Heart left ventricle (tissue), 16 donors: ENCODE results near the gene ADARB1. TPM values are rescaled to one million over a fixed set of nuclear protein-coding genes. Genes with fewer than 3 reads are reported as not detected.

Experiments used
- ATAC-seq, 4 donors: fragments of 200-7000 bp; cut with Tn5 transposase; one replicate each; pipeline ENCODE4 v1.9.1; 2020 to 2022; ENCODE audit warnings: moderate library complexity in 4 of 4, mild to moderate bottlenecking in 3 of 4, moderate number of reproducible peaks in 1 of 4
- DNase-seq, 5 donors: peaks; one replicate each; pipeline ENCODE4 v3.0.0-alpha.2; 2020
- H3K27ac ChIP-seq, 12 donors: fragments of 200-600 bp; sonication (generic) in 4 of 12; one replicate each; pipeline versions ENCODE4 v1.5.0 to v1.8.0; 2016 to 2022; ENCODE audit warnings: mild to moderate bottlenecking in 2 of 12
- H3K27me3 ChIP-seq, 9 donors: fragments of 200-600 bp; sonication (generic) in 2 of 9; one replicate each; pipeline versions ENCODE4 v1.5.1 to v1.8.0; 2016 to 2022; ENCODE audit warnings: mild to moderate bottlenecking in 3 of 9
- H3K36me3 ChIP-seq, 9 donors: fragments of 200-600 bp; sonication (generic) in 2 of 9; one replicate each; pipeline versions ENCODE4 v1.5.0 to v1.8.0; 2018 to 2022; ENCODE audit warnings: mild to moderate bottlenecking in 2 of 9
- H3K4me1 ChIP-seq, 12 donors: fragments of 200-600 bp; sonication (generic) in 4 of 12; one replicate each; pipeline versions ENCODE4 v1.5.0 to v1.8.0; 2016 to 2022; ENCODE audit warnings: mild to moderate bottlenecking in 3 of 12
- H3K4me3 ChIP-seq, 12 donors: fragments of 200-600 bp; sonication (generic) in 4 of 12; one replicate each; pipeline versions ENCODE4 v1.5.0 to v1.8.0; 2017 to 2022; ENCODE audit warnings: mild to moderate bottlenecking in 9 of 12, moderate library complexity in 4 of 12
- H3K9me3 ChIP-seq, 12 donors: fragments of 200-600 bp; sonication (generic) in 4 of 12; one replicate each; pipeline versions ENCODE4 v1.5.0 to v1.8.0; 2016 to 2022; ENCODE audit warnings: mild to moderate bottlenecking in 1 of 12
- POLR2A ChIP-seq, 2 donors: fragments of 450-650 bp; IDR thresholded peaks; one replicate each; pipeline ENCODE4 v1.6.1; 2017; ENCODE audit warnings: antibody characterized with exemption in 2 of 2, mild to moderate bottlenecking in 2 of 2, moderate library complexity in 2 of 2
- WGBS, 4 donors: extraction: QIAGEN DNeasy Blood & Tissue Kit in 2 of 4; methylation state at CpG; one replicate each; pipeline versions ENCODE4 v1.1.5 to v1.1.7; 2013 to 2018; 5-methylcytosine and 5-hydroxymethylcytosine counted together
- intact Hi-C, 10 donors: fragments of 100-400 bp; cut with DNase I; formaldehyde crosslinking; loops; one replicate each; pipeline versions ENCODE4 v1.11.1 to v1.14.2; 2022
- polyA plus RNA-seq, 2 donors: library from polyadenylated mRNA; stranded (reverse); fragments of 200-250 nt; gene quantifications; one replicate each; pipeline ENCODE4 v1.2.3, GENCODE V29; 2013
- total RNA-seq, 9 donors: library from RNA; depleted of rRNA in 2 of 9; stranded (reverse); fragments of >200 nt in 2 of 9; fragmentation: NEBNext Ultra II Directional in 3 of 9; extraction: Animal tissue kit (Norgen Biotek cat#: 25700) in 3 of 9; gene quantifications; one replicate each; pipeline versions ENCODE4 v1.1.0 to v1.2.4, GENCODE V29; 2016 to 2023
- TF ChIP-seq, protein P1 (sequence below), 12 donors: fragments of 200-600 bp; sonication (generic) in 4 of 12; IDR thresholded peaks; one replicate each; pipeline versions ENCODE4 v1.5.0 to v1.8.0; 2018 to 2022; ENCODE audit warnings: antibody characterized with exemption in 12 of 12, mild to moderate bottlenecking in 5 of 12
- donor health status: ischemic (EF 13 %, LVEDD 7.1; RV severe dilation, severe dysfunction).
- donor health status: healthy with polysubstance abuse.
- donor health status: DM: no; HTN: yes; CAD: no.
- donor health status: DM: no; HTN: no; CAD: no.
- donor health status: ischemic (EF 25% LVEDD 6.9; RV normal size, moderate dysfunction).
- donor health status: ischemic (EF 25% LVEDD 5.7; RV mildly dilated, moderate dysfunction).
- donor health status: healthy.
- donor health status: DM: yes; HTN: yes; CAD: no.
- donor health status: ischemic (EF 35%, LVEDD 5.7; RV mildly dilated, moderate dysfunction).
- donor health status: nonischemic (EF 11% LVEDD 7.7; RV severe dilation, severe dysfunction).
- donor health status: DM: yes; HTN: yes; CAD: no.
- donor health status: PGD.
- donor health status: ischemic (EF 29% LVEDD 5.4; RV normal size, mild dysfunction).
- donor health status: nonischemic (EF 23%, LVEDD 6.1; RV moderate dilation, normal function).

The ADARB1 gene
- total and polyA plus RNA-seq, 11 donors: 6.9 to 16.3 (median 12.0) TPM

- peak in 1 of 5 donors; percentile 40 for DNase-seq
- WGBS, 4 donors: 0 to 1% (median 1%) methylated on average over 38 to 98 of the region's 98 CpGs
- Histone ChIP-seq H3K9me3 (no peaks in the 10 kb centered on the region), H3K4me1 (peaks cover 0 to 51% (median 17%) of the 10 kb centered on the region in 12 donors), H3K27me3 (peaks cover 0 to 5% (median 0%) of the 10 kb centered on the region in 9 donors), H3K27ac (peak overlapping the region; percentile 33 to 96 (median 72)), H3K4me3 (peak overlapping the region; percentile 58 to 100 (median 91)), H3K36me3 (no peaks in the 10 kb centered on the region)
- ATAC-seq: peak in 3 of 4 donors; percentile 34 to 45 (median 43)
- intact Hi-C loops: loop anchor here in 8 of 10 donors (1.0 to 10.0 kb wide), 8 partner anchors 37 to 128 kb away; no protein-coding TSS in a partner anchor
- no peak for TF ChIP-seq POLR2A (IDR thresholded peaks at IDR 0.05)
- TF ChIP-seq, protein P1, sequence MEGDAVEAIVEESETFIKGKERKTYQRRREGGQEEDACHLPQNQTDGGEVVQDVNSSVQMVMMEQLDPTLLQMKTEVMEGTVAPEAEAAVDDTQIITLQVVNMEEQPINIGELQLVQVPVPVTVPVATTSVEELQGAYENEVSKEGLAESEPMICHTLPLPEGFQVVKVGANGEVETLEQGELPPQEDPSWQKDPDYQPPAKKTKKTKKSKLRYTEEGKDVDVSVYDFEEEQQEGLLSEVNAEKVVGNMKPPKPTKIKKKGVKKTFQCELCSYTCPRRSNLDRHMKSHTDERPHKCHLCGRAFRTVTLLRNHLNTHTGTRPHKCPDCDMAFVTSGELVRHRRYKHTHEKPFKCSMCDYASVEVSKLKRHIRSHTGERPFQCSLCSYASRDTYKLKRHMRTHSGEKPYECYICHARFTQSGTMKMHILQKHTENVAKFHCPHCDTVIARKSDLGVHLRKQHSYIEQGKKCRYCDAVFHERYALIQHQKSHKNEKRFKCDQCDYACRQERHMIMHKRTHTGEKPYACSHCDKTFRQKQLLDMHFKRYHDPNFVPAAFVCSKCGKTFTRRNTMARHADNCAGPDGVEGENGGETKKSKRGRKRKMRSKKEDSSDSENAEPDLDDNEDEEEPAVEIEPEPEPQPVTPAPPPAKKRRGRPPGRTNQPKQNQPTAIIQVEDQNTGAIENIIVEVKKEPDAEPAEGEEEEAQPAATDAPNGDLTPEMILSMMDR (IDR thresholded peaks at IDR 0.05): no peak
These were observed 627 bp downstream of the ADARB1 start for GRCh38 chr21:45074818-45075595.

GRCh38 chr21:45075596-45076244 lies 1.3 kb downstream of the ADARB1 start:
- intact Hi-C loops: loop anchor here in 8 of 10 donors (1.0 to 10.0 kb wide), 7 partner anchors 37 to 128 kb away; no protein-coding TSS in a partner anchor
- Histone ChIP-seq H3K4me1 (peaks cover 0 to 57% (median 18%) of the 10 kb centered on the region in 12 donors), H3K36me3 (no peaks in the 10 kb centered on the region), H3K27ac (peak overlapping the region in 10 of 12 donors; percentile 58 to 96 (median 76)), H3K9me3 (no peaks in the 10 kb centered on the region), H3K27me3 (peaks cover 0 to 5% (median 0%) of the 10 kb centered on the region in 9 donors), H3K4me3 (peak overlapping the region; percentile 58 to 100 (median 91))
- WGBS, 4 donors: 29 to 33% (median 30%) methylated on average over 18 of the region's 18 CpGs
- no peak for TF ChIP-seq POLR2A (IDR thresholded peaks at IDR 0.05)
- TF ChIP-seq, protein P1 (IDR thresholded peaks at IDR 0.05): no peak
- DNase-seq (no peak), ATAC-seq (no peak)

DNA sequence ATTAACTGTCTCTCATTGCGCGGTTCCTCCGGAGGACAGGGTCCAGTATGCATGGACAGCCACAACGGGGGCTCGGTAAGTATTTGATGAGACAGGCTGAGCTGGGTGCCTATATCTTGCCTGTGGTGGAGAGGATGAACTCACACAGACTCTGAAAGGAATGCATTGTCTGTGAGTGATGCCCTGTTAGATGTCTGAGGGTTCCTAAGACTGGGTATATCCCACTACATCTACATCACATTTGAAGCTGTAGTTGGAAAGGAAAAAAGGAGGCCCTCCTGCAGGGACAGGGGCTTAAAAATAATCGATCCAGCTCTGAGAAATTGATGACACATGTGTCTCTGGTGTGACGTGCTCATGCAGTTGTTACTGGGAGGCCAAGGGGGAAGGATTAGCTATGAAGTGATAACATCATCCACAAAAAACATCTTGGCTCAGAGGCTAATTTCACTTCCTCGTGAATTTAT lies 1.9 kb downstream of the ADARB1 start:
- Histone ChIP-seq H3K27ac (peak overlapping the region in 1 of 12 donors; percentile 80), H3K4me1 (peaks cover 0 to 63% (median 23%) of the 10 kb centered on the region in 12 donors), H3K9me3 (no peaks in the 10 kb centered on the region), H3K36me3 (peaks cover 0 to 4% (median 0%) of the 10 kb centered on the region in 9 donors), H3K4me3 (peak overlapping the region in 9 of 12 donors; percentile 75 to 100 (median 92)), H3K27me3 (peaks cover 0 to 5% (median 0%) of the 10 kb centered on the region in 9 donors)
- ATAC-seq: no peak
- no peak for DNase-seq
- TF ChIP-seq, protein P1 (IDR thresholded peaks at IDR 0.05): no peak
- TF ChIP-seq POLR2A (IDR thresholded peaks at IDR 0.05): no peak
- intact Hi-C loops: loop anchor here in 7 of 10 donors (1.0 to 10.0 kb wide), 6 partner anchors 36 to 129 kb away; no protein-coding TSS in a partner anchor
- 50 to 67% (median 53%) methylated on average over 8 of the region's 8 CpGs for WGBS, 4 donors
